ENCODE data around the gene LIN7B. TPM values are rescaled to one million over a fixed set of nuclear protein-coding genes. Genes with fewer than 3 reads are reported as not detected.
"Not testable (repeated sequence)": the region's sequence is repeated elsewhere in the genome, so short reads cannot be mapped to it uniquely, and the experiment has no call there.

LIN7B gene
- total RNA-seq, 1 donor: 2.5 TPM

GRCh38 chr19:49141352-49141751 lies 27.2 kb downstream of the LIN7B start:
- H3K4me3 ChIP-seq (ENCODE audit: low read length): no peak overlapping the region
- no peaks in the 10 kb centered on the region for H3K9me3 ChIP-seq (ENCODE audit: low read depth, low read length)
- no peaks in the 10 kb centered on the region for H3K27me3 ChIP-seq (ENCODE audit: insufficient read depth, low read length)
- peaks cover 7% of the 10 kb centered on the region for H3K4me1 ChIP-seq (ENCODE audit: insufficient read depth, low read length)

GRCh38 chr19:49142866-49143335 lies 28.7 kb downstream of the LIN7B start:
- Histone ChIP-seq H3K4me1 (ENCODE audit: insufficient read depth, low read length) (peaks cover 7% of the 10 kb centered on the region), H3K9me3 (ENCODE audit: low read depth, low read length) (no peaks in the 10 kb centered on the region), H3K4me3 (ENCODE audit: low read length) (no peak overlapping the region), H3K27me3 (ENCODE audit: insufficient read depth, low read length) (peaks cover 2% of the 10 kb centered on the region)

- H3K4me1 ChIP-seq (ENCODE audit: insufficient read depth, low read length): peaks cover 27% of the 10 kb centered on the region
- peaks cover 31% of the 10 kb centered on the region for H3K27me3 ChIP-seq (ENCODE audit: insufficient read depth, low read length)
- no peaks in the 10 kb centered on the region for H3K9me3 ChIP-seq (ENCODE audit: low read depth, low read length)
- H3K4me3 ChIP-seq (ENCODE audit: low read length): no peak overlapping the region
These were observed 31.6 kb downstream of the LIN7B start for GRCh38 chr19:49145573-49146407.

GRCh38 chr19:49146408-49146770 lies 32.2 kb downstream of the LIN7B start:
- H3K4me1 ChIP-seq (ENCODE audit: insufficient read depth, low read length): peaks cover 33% of the 10 kb centered on the region
- not testable (repeated sequence) for H3K4me3 ChIP-seq (ENCODE audit: low read length); H3K9me3 ChIP-seq (ENCODE audit: low read depth, low read length)
- peaks cover 37% of the 10 kb centered on the region for H3K27me3 ChIP-seq (ENCODE audit: insufficient read depth, low read length)

- peaks cover 34% of the 10 kb centered on the region for H3K4me1 ChIP-seq (ENCODE audit: insufficient read depth, low read length)
- no peak overlapping the region for H3K4me3 ChIP-seq (ENCODE audit: low read length)
- H3K9me3 ChIP-seq (ENCODE audit: low read depth, low read length): no peaks in the 10 kb centered on the region
- H3K27me3 ChIP-seq (ENCODE audit: insufficient read depth, low read length): peaks cover 44% of the 10 kb centered on the region
These were observed 34.0 kb downstream of the LIN7B start for GRCh38 chr19:49148044-49148682.

- Histone ChIP-seq H3K27me3 (ENCODE audit: insufficient read depth, low read length) (peaks cover 44% of the 10 kb centered on the region), H3K9me3 (ENCODE audit: low read depth, low read length) (no peaks in the 10 kb centered on the region), H3K4me3 (ENCODE audit: low read length) (no peak overlapping the region), H3K4me1 (ENCODE audit: insufficient read depth, low read length) (peaks cover 33% of the 10 kb centered on the region)
These were observed 34.8 kb downstream of the LIN7B start for GRCh38 chr19:49148784-49149651.

GRCh38 chr19:49149652-49150105 lies 35.5 kb downstream of the LIN7B start:
- peaks cover 44% of the 10 kb centered on the region for H3K27me3 ChIP-seq (ENCODE audit: insufficient read depth, low read length)

GRCh38 chr19:49150106-49150943 lies 36.2 kb downstream of the LIN7B start:
- Histone ChIP-seq H3K9me3 (ENCODE audit: low read depth, low read length) (no peaks in the 10 kb centered on the region), H3K27me3 (ENCODE audit: insufficient read depth, low read length) (peaks cover 44% of the 10 kb centered on the region), H3K4me1 (ENCODE audit: insufficient read depth, low read length) (peaks cover 33% of the 10 kb centered on the region), H3K4me3 (ENCODE audit: low read length) (peak overlapping the region; percentile 32)

More at GRCh38 chr19:49149652-49150105, 35.5 kb downstream of the LIN7B start:
- Histone ChIP-seq H3K4me1 (ENCODE audit: insufficient read depth, low read length) (peaks cover 33% of the 10 kb centered on the region), H3K4me3 (ENCODE audit: low read length) (peak overlapping the region; percentile 32), H3K9me3 (ENCODE audit: low read depth, low read length) (no peaks in the 10 kb centered on the region)

- Histone ChIP-seq H3K4me1 (ENCODE audit: insufficient read depth, low read length) (peaks cover 33% of the 10 kb centered on the region), H3K9me3 (ENCODE audit: low read depth, low read length) (no peaks in the 10 kb centered on the region), H3K27me3 (ENCODE audit: insufficient read depth, low read length) (peaks cover 44% of the 10 kb centered on the region), H3K4me3 (ENCODE audit: low read length) (no peak overlapping the region)
These were observed 36.7 kb downstream of the LIN7B start for GRCh38 chr19:49150944-49151243.

- peaks cover 44% of the 10 kb centered on the region for H3K27me3 ChIP-seq (ENCODE audit: insufficient read depth, low read length)
- H3K9me3 ChIP-seq (ENCODE audit: low read depth, low read length): no peaks in the 10 kb centered on the region
- H3K4me1 ChIP-seq (ENCODE audit: insufficient read depth, low read length): peaks cover 33% of the 10 kb centered on the region
- H3K4me3 ChIP-seq (ENCODE audit: low read length): no peak overlapping the region
These were observed 37.3 kb downstream of the LIN7B start for GRCh38 chr19:49151267-49152118.

GRCh38 chr19:49152119-49152550 lies 38.0 kb downstream of the LIN7B start:
- H3K9me3 ChIP-seq (ENCODE audit: low read depth, low read length): no peaks in the 10 kb centered on the region
- peaks cover 44% of the 10 kb centered on the region for H3K27me3 ChIP-seq (ENCODE audit: insufficient read depth, low read length)
- H3K4me1 ChIP-seq (ENCODE audit: insufficient read depth, low read length): peaks cover 33% of the 10 kb centered on the region
- H3K4me3 ChIP-seq (ENCODE audit: low read length): no peak overlapping the region

- H3K9me3 ChIP-seq (ENCODE audit: low read depth, low read length): no peaks in the 10 kb centered on the region
- H3K4me1 ChIP-seq (ENCODE audit: insufficient read depth, low read length): peaks cover 40% of the 10 kb centered on the region
- no peak overlapping the region for H3K4me3 ChIP-seq (ENCODE audit: low read length)
- H3K27me3 ChIP-seq (ENCODE audit: insufficient read depth, low read length): peaks cover 41% of the 10 kb centered on the region
These were observed 39.1 kb downstream of the LIN7B start for GRCh38 chr19:49153167-49153809.

- H3K4me1 ChIP-seq (ENCODE audit: insufficient read depth, low read length): peaks cover 37% of the 10 kb centered on the region
These were observed 40.1 kb downstream of the LIN7B start for GRCh38 chr19:49154279-49154678.

More at GRCh38 chr19:49154279-49154678, 40.1 kb downstream of the LIN7B start:
- Histone ChIP-seq H3K27me3 (ENCODE audit: insufficient read depth, low read length) (peaks cover 37% of the 10 kb centered on the region), H3K9me3 (ENCODE audit: low read depth, low read length) (no peaks in the 10 kb centered on the region), H3K4me3 (ENCODE audit: low read length) (no peak overlapping the region)
